ENCODE measurements around the gene CHGA. TPM values are rescaled to one million over a fixed set of nuclear protein-coding genes. Genes with fewer than 3 reads are reported as not detected.

CHGA gene
- total RNA-seq, 1 donor from 2014 or later, result not detected

DNA sequence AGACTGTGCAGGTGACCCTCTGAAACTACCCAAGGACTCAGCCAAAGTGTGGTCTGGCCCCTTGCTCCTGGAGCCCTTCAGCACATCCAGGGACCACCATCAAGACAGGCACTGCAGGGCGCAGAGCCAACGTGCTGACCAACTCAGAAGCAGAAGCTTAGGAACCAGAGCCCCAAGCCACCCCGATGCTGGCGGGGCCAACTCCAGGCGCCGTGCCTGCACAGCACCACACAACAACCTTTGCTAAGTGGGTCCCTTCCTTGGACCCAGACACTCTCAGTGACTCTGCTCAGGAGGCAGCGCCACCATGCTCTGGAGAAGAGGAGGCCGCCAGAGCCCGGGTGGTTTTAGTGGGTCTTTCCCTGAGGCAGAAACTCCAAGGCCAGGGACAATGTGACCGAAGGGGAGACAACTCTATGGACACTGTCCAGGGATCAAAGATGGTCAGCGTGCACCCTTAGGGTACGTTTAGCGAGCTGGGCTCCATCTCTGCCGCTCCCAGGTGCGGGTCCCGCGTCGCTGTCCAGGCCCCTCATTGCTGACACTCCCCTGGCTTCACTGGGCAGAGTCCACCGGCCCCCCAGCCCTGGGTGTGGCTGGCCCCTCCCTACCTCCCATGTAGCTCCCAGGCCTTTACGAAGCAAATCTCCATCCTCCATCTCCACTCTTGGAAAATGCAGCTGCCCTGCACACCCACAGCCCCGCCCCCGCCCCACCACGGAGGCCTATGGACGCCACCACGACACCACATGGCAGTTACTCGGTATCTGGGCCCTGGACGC lies 16.1 kb downstream of the CHGA start:
- DNase-seq (ENCODE audit: low read depth), result no peak
- no peak for TF ChIP-seq CTCF (IDR thresholded peaks at IDR 0.05; ENCODE audit: insufficient read depth, low read length, poor library complexity, severe bottlenecking)
- H3K36me3 ChIP-seq (ENCODE audit: control insufficient read depth, insufficient read depth, low read length), result peaks cover 2% of the 10 kb centered on the region
- H3K4me3 ChIP-seq (ENCODE audit: low read depth, low read length), result no peak overlapping the region
- no peaks in the 10 kb centered on the region for H3K27me3 ChIP-seq (ENCODE audit: control insufficient read depth, insufficient read depth, low read length)

GRCh38 chr14:92939699-92940098 lies 16.7 kb downstream of the CHGA start:
- Histone ChIP-seq H3K36me3 (ENCODE audit: control insufficient read depth, insufficient read depth, low read length) (peaks cover 2% of the 10 kb centered on the region), H3K4me3 (ENCODE audit: low read depth, low read length) (no peak overlapping the region), H3K27me3 (ENCODE audit: control insufficient read depth, insufficient read depth, low read length) (no peaks in the 10 kb centered on the region)
- DNase-seq (ENCODE audit: low read depth), result no peak
- TF ChIP-seq CTCF (IDR thresholded peaks at IDR 0.05; ENCODE audit: insufficient read depth, low read length, poor library complexity, severe bottlenecking), result no peak

DNA sequence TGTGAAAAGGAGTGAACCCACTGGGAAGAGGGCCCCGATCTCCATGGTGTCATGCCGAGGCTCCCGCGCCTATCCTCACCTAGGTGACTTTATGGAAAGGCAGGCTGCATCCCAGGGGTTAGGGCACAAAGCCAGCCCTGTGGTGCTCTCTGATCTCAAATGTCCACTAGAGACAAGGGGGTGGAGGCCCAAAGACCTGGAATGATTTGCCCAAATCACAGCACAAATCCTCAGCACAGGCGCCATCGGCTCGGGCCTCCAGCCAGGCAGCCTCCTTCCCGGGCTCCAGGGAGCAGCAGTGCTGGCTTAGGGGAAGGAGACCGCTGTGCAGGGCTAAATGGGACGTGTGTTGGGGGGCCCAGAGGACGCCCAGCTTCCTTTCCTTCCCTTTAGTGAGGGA lies 17.6 kb downstream of the CHGA start:
- H3K36me3 ChIP-seq (ENCODE audit: control insufficient read depth, insufficient read depth, low read length), result peaks cover 2% of the 10 kb centered on the region
- H3K27me3 ChIP-seq (ENCODE audit: control insufficient read depth, insufficient read depth, low read length), result no peaks in the 10 kb centered on the region
- TF ChIP-seq CTCF (IDR thresholded peaks at IDR 0.05; ENCODE audit: insufficient read depth, low read length, poor library complexity, severe bottlenecking), result no peak
- no peak overlapping the region for H3K4me3 ChIP-seq (ENCODE audit: low read depth, low read length)
- DNase-seq (ENCODE audit: low read depth), result no peak

DNA sequence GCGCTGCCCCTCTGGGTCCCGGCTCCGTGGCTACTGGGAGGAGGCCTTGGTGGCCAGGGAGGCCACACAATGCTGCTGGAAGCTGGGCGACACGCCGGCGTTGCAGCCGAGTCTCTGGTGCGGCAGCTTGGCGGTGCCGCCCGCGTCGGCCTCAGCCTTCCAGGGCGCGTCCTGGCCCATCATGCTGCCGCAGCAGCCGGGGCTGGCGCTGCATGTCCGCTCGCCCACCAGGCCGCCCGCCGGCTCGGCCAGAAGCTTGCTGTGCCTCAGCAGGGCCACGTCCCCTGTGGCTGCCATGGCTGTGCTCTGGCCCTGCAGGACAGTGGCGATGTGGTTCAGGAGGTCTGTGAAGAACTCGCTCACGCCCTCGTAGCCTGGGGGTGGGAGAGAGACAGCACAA lies 18.6 kb downstream of the CHGA start:
- no peaks in the 10 kb centered on the region for H3K27me3 ChIP-seq (ENCODE audit: control insufficient read depth, insufficient read depth, low read length)
- DNase-seq (ENCODE audit: low read depth), result no peak
- peaks cover 2% of the 10 kb centered on the region for H3K36me3 ChIP-seq (ENCODE audit: control insufficient read depth, insufficient read depth, low read length)
- H3K4me3 ChIP-seq (ENCODE audit: low read depth, low read length), result no peak overlapping the region
- no peak for TF ChIP-seq CTCF (IDR thresholded peaks at IDR 0.05; ENCODE audit: insufficient read depth, low read length, poor library complexity, severe bottlenecking)

- no peak overlapping the region for H3K4me3 ChIP-seq (ENCODE audit: low read depth, low read length)
- peaks cover 2% of the 10 kb centered on the region for H3K36me3 ChIP-seq (ENCODE audit: control insufficient read depth, insufficient read depth, low read length)
- DNase-seq (ENCODE audit: low read depth), result no peak
- no peaks in the 10 kb centered on the region for H3K27me3 ChIP-seq (ENCODE audit: control insufficient read depth, insufficient read depth, low read length)
- TF ChIP-seq CTCF (IDR thresholded peaks at IDR 0.05; ENCODE audit: insufficient read depth, low read length, poor library complexity, severe bottlenecking), result no peak
Measured at GRCh38 chr14:92942136-92942535, 19.2 kb downstream of the CHGA start.

DNA sequence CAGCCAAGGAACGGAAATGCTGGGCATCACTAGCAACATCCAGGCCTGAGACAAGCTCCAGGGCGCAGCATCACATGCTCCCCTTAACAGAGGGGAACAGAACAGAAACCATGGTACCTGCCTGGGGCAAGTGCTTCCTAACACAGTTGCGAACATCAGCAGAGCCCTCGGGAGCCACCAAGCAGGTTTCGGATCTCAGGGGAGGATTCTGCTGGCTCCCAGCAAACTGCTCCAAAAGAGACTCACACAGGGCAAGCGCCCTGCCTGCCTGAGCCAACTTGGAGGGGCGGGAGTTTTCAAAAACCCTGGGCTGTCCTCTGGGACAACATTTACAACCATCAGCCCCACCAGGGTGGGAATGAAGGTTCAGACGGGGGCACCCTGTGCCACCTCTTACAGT lies 19.6 kb downstream of the CHGA start:
- Histone ChIP-seq H3K36me3 (ENCODE audit: control insufficient read depth, insufficient read depth, low read length) (peaks cover 2% of the 10 kb centered on the region), H3K27me3 (ENCODE audit: control insufficient read depth, insufficient read depth, low read length) (no peaks in the 10 kb centered on the region), H3K4me3 (ENCODE audit: low read depth, low read length) (no peak overlapping the region)
- TF ChIP-seq CTCF (IDR thresholded peaks at IDR 0.05; ENCODE audit: insufficient read depth, low read length, poor library complexity, severe bottlenecking), result no peak
- no peak for DNase-seq (ENCODE audit: low read depth)
